Activated CD4-positive, CD25-positive, alpha-beta regulatory T cell treated with anti-CD3 and anti-CD28 coated beads, Interleukin-2, amount 50 U/mL, for 24 hours (primary cell): ENCODE results near the gene KCNB1.

Source experiments
- ATAC-seq, 2 donors: fragments of 150-1000 bp; cut with Tn5 transposase; one replicate each; pipeline ENCODE4 v1.10.0; 2021; ENCODE audit warnings: mild to moderate bottlenecking in 1 of 2, moderate library complexity in 1 of 2

Gene KCNB1

GRCh38 chr20:49496553-49497397, 14.3 kb upstream of the KCNB1 start:
- ATAC-seq: no peak

GRCh38 chr20:49496043-49496442, 13.6 kb upstream of the KCNB1 start:
- ATAC-seq: no peak

- ATAC-seq: no peak
Observed at GRCh38 chr20:49490689-49491088, 8.2 kb upstream of the KCNB1 start.

- no peak for ATAC-seq
Observed at GRCh38 chr20:49489688-49490087, 7.2 kb upstream of the KCNB1 start.

- no peak for ATAC-seq
Observed at GRCh38 chr20:49486064-49486463, 3.6 kb upstream of the KCNB1 start.

GRCh38 chr20:49485563-49485962, 3.1 kb upstream of the KCNB1 start:
- ATAC-seq: no peak

- peak; percentile 80 to 89 for ATAC-seq
Observed at GRCh38 chr20:49484180-49485140, 2.0 kb upstream of the KCNB1 start.

GRCh38 chr20:49483696-49484123, 1.2 kb upstream of the KCNB1 start:
- no peak for ATAC-seq

- ATAC-seq: no peak
Observed at GRCh38 chr20:49483018-49483695, 689 bp upstream of the KCNB1 start.

- ATAC-seq: no peak
Observed at GRCh38 chr20:49482173-49482572, 295 bp downstream of the KCNB1 start.

- ATAC-seq: no peak
Observed at GRCh38 chr20:49481116-49481515, 1.4 kb downstream of the KCNB1 start.

GRCh38 chr20:49480236-49480635, 2.2 kb downstream of the KCNB1 start:
- no peak for ATAC-seq

GRCh38 chr20:49479785-49480184, 2.7 kb downstream of the KCNB1 start:
- ATAC-seq: no peak

- no peak for ATAC-seq
Observed at GRCh38 chr20:49478754-49479689, 3.4 kb downstream of the KCNB1 start.

- no peak for ATAC-seq
Observed at GRCh38 chr20:49478266-49478665, 4.2 kb downstream of the KCNB1 start.

GRCh38 chr20:49477200-49477599, 5.3 kb downstream of the KCNB1 start:
- no peak for ATAC-seq

- ATAC-seq: no peak
Observed at GRCh38 chr20:49476016-49476355, 6.5 kb downstream of the KCNB1 start.

GRCh38 chr20:49475292-49476015, 7.0 kb downstream of the KCNB1 start:
- no peak for ATAC-seq

GRCh38 chr20:49471397-49471796, 11.1 kb downstream of the KCNB1 start:
- ATAC-seq: no peak

- no peak for ATAC-seq
Observed at GRCh38 chr20:49470922-49471321, 11.5 kb downstream of the KCNB1 start.

GRCh38 chr20:49469060-49469459, 13.4 kb downstream of the KCNB1 start:
- no peak for ATAC-seq
